ENCODE data around the gene PLAU. TPM values are rescaled to one million over a fixed set of nuclear protein-coding genes. Genes with fewer than 3 reads are reported as not detected.

PLAU gene
- total and polyA plus RNA-seq, 9 of the 15 experiments (the other 6 are each of a cell fraction or from before 2014, with no cell fraction given): 2.1 to 16.9 (median 3.3) TPM

DNA sequence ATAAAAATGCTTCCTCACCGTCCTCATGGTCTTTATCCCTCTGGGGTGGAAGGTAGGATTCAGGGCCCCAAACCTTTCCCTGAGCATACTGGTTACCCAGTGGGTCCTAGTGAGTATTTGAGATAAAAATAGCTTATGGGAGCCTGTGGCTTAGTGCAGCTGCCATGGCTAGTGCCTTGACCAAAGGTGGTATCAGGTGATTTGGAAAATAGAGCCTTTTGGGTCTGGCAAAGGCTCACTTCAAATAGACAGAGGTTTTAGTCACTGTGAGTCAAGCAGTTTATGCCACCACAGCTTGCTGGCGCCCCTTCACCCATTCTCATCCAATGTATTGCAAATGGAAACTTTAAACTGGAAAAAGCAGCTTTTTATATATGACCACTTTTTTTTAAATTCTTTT lies 30.4 kb downstream of the PLAU start:
- no peak for FAIRE-seq
- H3K4me3 ChIP-seq: no peak overlapping the region
- TF ChIP-seq ZNF766 (CRISPR knock-in tag; conservative IDR thresholded peaks at IDR 0.05): no peak

DNA sequence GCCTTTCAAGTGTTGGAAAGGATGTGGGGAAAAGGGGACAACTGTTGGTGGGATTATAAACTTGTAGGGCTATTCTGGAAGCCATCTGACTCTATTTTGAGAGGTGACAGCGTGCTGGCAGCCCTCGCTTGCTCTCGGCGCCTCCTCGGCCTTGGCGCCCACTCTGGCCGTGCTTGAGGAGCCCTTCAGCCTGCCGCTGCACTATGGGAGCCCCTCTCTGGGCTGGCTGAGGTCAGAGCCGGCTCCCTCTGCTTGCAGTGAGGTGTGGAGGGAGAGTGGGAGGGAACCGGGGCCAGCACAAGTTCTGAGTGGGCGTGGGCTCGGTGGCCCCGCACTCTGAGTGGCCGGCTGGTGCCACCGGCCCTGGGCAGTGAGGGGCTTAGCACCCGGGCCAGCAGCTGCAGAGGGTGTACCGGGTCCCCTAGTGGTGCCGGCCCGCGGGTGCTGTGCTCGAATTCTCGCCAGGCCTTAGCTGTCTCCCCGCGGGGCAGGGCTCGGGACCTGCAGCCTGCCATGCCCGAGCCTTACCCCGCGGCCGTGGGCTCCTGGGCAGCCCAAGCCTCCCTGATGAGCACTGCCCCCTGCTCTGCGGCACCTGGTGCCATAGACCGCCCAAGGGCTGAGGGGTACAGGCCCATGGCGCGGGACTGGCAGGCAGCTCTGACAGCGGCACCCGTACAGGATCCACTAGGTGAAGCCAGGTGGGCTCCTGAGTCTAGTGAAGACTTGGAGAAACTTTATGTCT lies 33.6 kb downstream of the PLAU start:
- in situ Hi-C loops (cut with MboI) (no loop called here), intact Hi-C loops (cut with micrococcal nuclease) (no loop called here)
- ATAC-seq (no peak), DNase-seq (ENCODE audit: extremely low read depth in 1 of 4, low spot score in 3 of 4) (no peak), FAIRE-seq (no peak)
- Histone ChIP-seq H3K27me3 (ENCODE audit: control insufficient read depth in 2 of 2, insufficient read depth in 2 of 2, low read length in 2 of 2) (no peaks in the 10 kb centered on the region), H3K27ac (ENCODE audit: extremely low read depth, low read depth, low read length) (no peak overlapping the region), H3K4me2 (ENCODE audit: insufficient read depth, low read length) (no peak overlapping the region), H3K9me1 (ENCODE audit: control insufficient read depth, insufficient read depth, low read length) (no peaks in the 10 kb centered on the region), H4K20me1 (replicated peaks; ENCODE audit: control insufficient read depth, insufficient read depth, low read length) (no peaks in the 10 kb centered on the region), H2AFZ (ENCODE audit: low read depth, low read length) (no peak overlapping the region), H3K9me3 (replicated peaks; ENCODE audit: control insufficient read depth, insufficient read depth, low read depth, low read length) (0 out of 2 replicates have a peak, but pooled peaks cover 3% of the 10 kb centered on the region), H3K9ac (ENCODE audit: insufficient read depth in 1 of 2, low read depth in 2 of 2, low read length in 2 of 2) (no peak overlapping the region), H3K4me1 (replicated peaks in 1 of 2; ENCODE audit: control insufficient read depth in 2 of 2, insufficient read depth in 2 of 2, low read length in 2 of 2) (peaks cover 7 to 18% of the 10 kb centered on the region in 2 experiments; a peak in 4 of 5 replicates), H3K36me3 (ENCODE audit: control insufficient read depth, insufficient read depth, low read length) (no peaks in the 10 kb centered on the region), H3K4me3 (no peak overlapping the region), H3K79me2 (ENCODE audit: control insufficient read depth, insufficient read depth, low read length) (no peaks in the 10 kb centered on the region)
- ChIA-PET CTCF (ENCODE audit: low intra/inter-chr PET ratio) (no interaction called here), POLR2A (interaction anchor here (1.7 kb wide), 1 partner anchor 24 kb away, joined by 3 read pairs; no protein-coding TSS in a partner anchor)
- BruUV-seq (replicated peaks): no TSS peak
- TF ChIP-seq MCM5 (IDR thresholded peaks at IDR 0.05; ENCODE audit: low read depth) (no peak), KAT7 (CRISPR knock-in tag; IDR thresholded peaks at IDR 0.05; ENCODE audit: borderline replicate concordance) (no peak), ZNF668 (CRISPR knock-in tag; IDR thresholded peaks at IDR 0.05) (no peak)
- TF ChIP-seq, protein P1, sequence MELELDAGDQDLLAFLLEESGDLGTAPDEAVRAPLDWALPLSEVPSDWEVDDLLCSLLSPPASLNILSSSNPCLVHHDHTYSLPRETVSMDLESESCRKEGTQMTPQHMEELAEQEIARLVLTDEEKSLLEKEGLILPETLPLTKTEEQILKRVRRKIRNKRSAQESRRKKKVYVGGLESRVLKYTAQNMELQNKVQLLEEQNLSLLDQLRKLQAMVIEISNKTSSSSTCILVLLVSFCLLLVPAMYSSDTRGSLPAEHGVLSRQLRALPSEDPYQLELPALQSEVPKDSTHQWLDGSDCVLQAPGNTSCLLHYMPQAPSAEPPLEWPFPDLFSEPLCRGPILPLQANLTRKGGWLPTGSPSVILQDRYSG (tag; conservative IDR thresholded peaks at IDR 0.05; ENCODE audit: low read depth): no peak
- TF ChIP-seq, protein P2, sequence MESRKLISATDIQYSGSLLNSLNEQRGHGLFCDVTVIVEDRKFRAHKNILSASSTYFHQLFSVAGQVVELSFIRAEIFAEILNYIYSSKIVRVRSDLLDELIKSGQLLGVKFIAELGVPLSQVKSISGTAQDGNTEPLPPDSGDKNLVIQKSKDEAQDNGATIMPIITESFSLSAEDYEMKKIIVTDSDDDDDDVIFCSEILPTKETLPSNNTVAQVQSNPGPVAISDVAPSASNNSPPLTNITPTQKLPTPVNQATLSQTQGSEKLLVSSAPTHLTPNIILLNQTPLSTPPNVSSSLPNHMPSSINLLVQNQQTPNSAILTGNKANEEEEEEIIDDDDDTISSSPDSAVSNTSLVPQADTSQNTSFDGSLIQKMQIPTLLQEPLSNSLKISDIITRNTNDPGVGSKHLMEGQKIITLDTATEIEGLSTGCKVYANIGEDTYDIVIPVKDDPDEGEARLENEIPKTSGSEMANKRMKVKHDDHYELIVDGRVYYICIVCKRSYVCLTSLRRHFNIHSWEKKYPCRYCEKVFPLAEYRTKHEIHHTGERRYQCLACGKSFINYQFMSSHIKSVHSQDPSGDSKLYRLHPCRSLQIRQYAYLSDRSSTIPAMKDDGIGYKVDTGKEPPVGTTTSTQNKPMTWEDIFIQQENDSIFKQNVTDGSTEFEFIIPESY (CRISPR knock-in tag; IDR thresholded peaks at IDR 0.05): peak; percentile 44; the same call in 1 of the 2 replicates
- WGBS (ENCODE audit: insufficient coverage, low coverage, missing lambda C conversion rate): 92% methylated on average over 34 of the region's 35 CpGs

More for the DNA sequence above, 30.4 kb downstream of the PLAU start:
- no peaks in the 10 kb centered on the region for H3K36me3 ChIP-seq (ENCODE audit: control insufficient read depth, insufficient read depth, low read length)
- no peaks in the 10 kb centered on the region for H3K9me1 ChIP-seq (ENCODE audit: control insufficient read depth, insufficient read depth, low read length)
- BruUV-seq (replicated peaks): no TSS peak
- in situ Hi-C loops (cut with MboI): no loop called here
- WGBS (ENCODE audit: insufficient coverage, low coverage, missing lambda C conversion rate): 59% methylated on average over 2 of the region's 2 CpGs
- H3K4me1 ChIP-seq (replicated peaks in 1 of 2; ENCODE audit: control insufficient read depth in 2 of 2, insufficient read depth in 2 of 2, low read length in 2 of 2): peaks cover 18% of the 10 kb centered on the region in 2 experiments; a peak in 4 of 5 replicates
- DNase-seq (ENCODE audit: extremely low read depth in 1 of 4, low spot score in 3 of 4) (no peak), ATAC-seq (peak; percentile 5)
- H3K79me2 ChIP-seq (ENCODE audit: control insufficient read depth, insufficient read depth, low read length): no peaks in the 10 kb centered on the region
- intact Hi-C loops (cut with micrococcal nuclease): loop anchor here (2.0 kb wide), 1 partner anchor 140 kb away; no protein-coding TSS in a partner anchor
- 0 out of 2 replicates have a peak, but pooled peaks cover 3% of the 10 kb centered on the region for H3K9me3 ChIP-seq (replicated peaks; ENCODE audit: control insufficient read depth, insufficient read depth, low read depth, low read length)
- H3K4me2 ChIP-seq (ENCODE audit: insufficient read depth, low read length): peak overlapping the region; percentile 66
- peak overlapping the region; percentile 96 for H2AFZ ChIP-seq (ENCODE audit: low read depth, low read length)
- H3K9ac ChIP-seq (ENCODE audit: insufficient read depth in 1 of 2, low read depth in 2 of 2, low read length in 2 of 2): peak overlapping the region; percentile 63 to 85; a peak in 3 of 4 replicates
- no peaks in the 10 kb centered on the region for H3K27me3 ChIP-seq (ENCODE audit: control insufficient read depth in 2 of 2, insufficient read depth in 2 of 2, low read length in 2 of 2)
- POLR2A ChIA-PET: interaction anchor here (0.5 to 1.8 kb wide), 15 partner anchors 9 to 181 kb away, joined by 3 to 8 read pairs (median 4); partner anchors contain the start of gene PLAU
- H3K27ac ChIP-seq (ENCODE audit: extremely low read depth, low read depth, low read length): no peak overlapping the region; the same call in 1 of the 3 replicates
- CTCF ChIA-PET (ENCODE audit: low intra/inter-chr PET ratio): interaction anchor here (0.6 to 3.2 kb wide), 5 partner anchors 28 to 167 kb away, joined by 3 to 39 read pairs (median 8); no protein-coding TSS in a partner anchor
- H4K20me1 ChIP-seq (replicated peaks; ENCODE audit: control insufficient read depth, insufficient read depth, low read length): no peaks in the 10 kb centered on the region

Data from K562 (cell line).